SJCRH30 (cell line): ENCODE data around the gene ADIPOR2. TPM values are rescaled to one million over a fixed set of nuclear protein-coding genes. Genes with fewer than 3 reads are reported as not detected.

Source experiments
- DNase-seq, 2 experiments: peaks; one replicate each; pipeline ENCODE4 v3.0.0-alpha.2; 2015 to 2020
- H3K27ac ChIP-seq: fragments of 250-450 bp; sonication (Bioruptor Pico); 2 replicates; pipeline ENCODE4 v1.5.1; 2020; ENCODE audit warnings: mild to moderate bottlenecking, moderate library complexity
- H3K27me3 ChIP-seq: fragments of 250-450 bp; sonication (Bioruptor Pico); 2 replicates; pipeline ENCODE4 v1.5.1; 2020; ENCODE audit warnings: mild to moderate bottlenecking, moderate library complexity
- H3K36me3 ChIP-seq: fragments of 250-450 bp; sonication (Bioruptor Pico); 2 replicates; pipeline ENCODE4 v1.5.1; 2020; ENCODE audit warnings: mild to moderate bottlenecking, moderate library complexity
- H3K4me1 ChIP-seq: fragments of 250-450 bp; sonication (Bioruptor Pico); 2 replicates; pipeline ENCODE4 v1.5.1; 2020; ENCODE audit warnings: mild to moderate bottlenecking, moderate library complexity
- H3K4me3 ChIP-seq: fragments of 250-450 bp; sonication (Bioruptor Pico); 2 replicates; pipeline ENCODE4 v1.5.1; 2020; ENCODE audit warnings: mild to moderate bottlenecking, moderate library complexity
- H3K9me3 ChIP-seq: fragments of 250-450 bp; sonication (Bioruptor Pico); replicated peaks from 2 replicates; pipeline ENCODE4 v1.5.1; 2020; ENCODE audit warnings: mild to moderate bottlenecking, moderate library complexity
- total RNA-seq: library from RNA; depleted of rRNA; stranded (reverse); fragments of >200 nt; shearing (Covaris generic); gene quantifications from 2 replicates; pipeline ENCODE4 v1.2.3, GENCODE V29; 2014

The ADIPOR2 gene
- total RNA-seq, 1 experiment from 2014 or later = 62.5 TPM

- no peak for DNase-seq
- Histone ChIP-seq H3K4me3 (no peak overlapping the region), H3K36me3 (peaks cover 8% of the 10 kb centered on the region), H3K27ac (no peak overlapping the region), H3K4me1 (no peaks in the 10 kb centered on the region), H3K9me3 (no peaks in the 10 kb centered on the region), H3K27me3 (no peaks in the 10 kb centered on the region)
Measured at GRCh38 chr12:1750300-1750699, 59.4 kb downstream of the ADIPOR2 start.

- H3K36me3 ChIP-seq = peaks cover 22% of the 10 kb centered on the region
- DNase-seq = peak in 1 of 2 experiments; percentile 50
- no peaks in the 10 kb centered on the region for H3K9me3 ChIP-seq
- no peak overlapping the region for H3K4me3 ChIP-seq
- peaks cover 19% of the 10 kb centered on the region for H3K4me1 ChIP-seq
- H3K27ac ChIP-seq = peak overlapping the region; percentile 88
- H3K27me3 ChIP-seq = no peaks in the 10 kb centered on the region
Measured at GRCh38 chr12:1758376-1758775, 67.5 kb downstream of the ADIPOR2 start.

DNA sequence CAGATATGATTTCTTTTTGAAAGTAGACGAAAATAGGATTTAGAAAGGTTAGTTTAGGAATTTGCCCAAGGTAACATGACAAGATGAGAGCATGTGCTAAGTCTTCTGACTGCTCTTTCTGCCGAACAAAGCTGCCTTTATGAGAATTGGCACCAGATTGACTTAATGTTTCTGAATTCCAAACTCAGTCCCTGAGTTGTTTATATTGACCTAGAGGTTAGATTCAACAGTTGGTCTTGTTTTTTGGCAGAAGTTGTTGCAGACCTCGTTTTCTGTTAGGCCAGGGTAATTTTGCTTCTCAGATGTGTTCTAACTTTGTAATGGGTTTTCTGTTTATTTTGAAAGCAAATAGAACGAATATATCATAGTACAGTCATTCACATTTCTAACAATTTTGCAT is 68.0 kb downstream of the ADIPOR2 start:
- peak overlapping the region; percentile 88 for H3K27ac ChIP-seq
- DNase-seq = peak; percentile 47 to 84
- no peak overlapping the region for H3K4me3 ChIP-seq
- H3K9me3 ChIP-seq = no peaks in the 10 kb centered on the region
- H3K4me1 ChIP-seq = peaks cover 19% of the 10 kb centered on the region
- H3K36me3 ChIP-seq = peaks cover 21% of the 10 kb centered on the region
- no peaks in the 10 kb centered on the region for H3K27me3 ChIP-seq

DNA sequence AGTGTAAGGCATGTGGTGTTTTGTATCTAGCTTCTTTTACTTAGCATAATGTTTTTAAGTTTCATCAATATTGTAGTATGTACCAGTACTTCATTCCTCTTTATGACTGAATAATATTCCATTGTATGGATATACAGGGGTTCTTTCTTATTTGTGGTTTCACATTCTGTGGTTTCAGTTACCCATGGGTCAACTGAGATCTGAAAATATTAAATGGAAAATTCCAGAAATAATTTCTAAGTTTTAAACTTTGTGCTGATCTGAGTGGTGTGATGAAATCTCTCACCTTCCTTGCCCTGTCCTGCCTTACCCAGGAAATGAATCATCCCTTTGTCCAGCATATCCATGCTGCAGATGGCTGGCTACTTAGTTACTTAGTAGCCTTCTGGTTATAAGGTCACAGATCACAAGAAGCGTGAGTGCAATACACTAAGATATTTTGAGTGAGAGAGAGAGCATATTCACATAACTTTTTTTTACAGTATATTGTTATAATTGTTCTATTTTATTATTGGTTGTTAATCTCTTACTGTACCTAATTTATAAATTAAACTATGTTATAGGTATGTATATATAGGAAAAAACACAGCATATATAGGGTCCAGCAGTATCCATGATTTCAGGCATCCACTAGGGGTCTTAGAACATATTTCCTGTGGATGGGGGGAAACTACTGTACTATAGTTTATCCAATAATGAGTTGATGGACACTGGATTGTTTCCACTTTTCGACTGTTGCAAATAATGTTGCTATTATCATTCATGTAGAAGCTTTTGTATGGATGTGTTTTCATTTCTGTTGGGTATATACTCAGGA is 69.9 kb downstream of the ADIPOR2 start:
- no peaks in the 10 kb centered on the region for H3K27me3 ChIP-seq
- DNase-seq = no peak
- peaks cover 19% of the 10 kb centered on the region for H3K4me1 ChIP-seq
- H3K27ac ChIP-seq = no peak overlapping the region
- peaks cover 11% of the 10 kb centered on the region for H3K36me3 ChIP-seq
- H3K4me3 ChIP-seq = no peak overlapping the region
- H3K9me3 ChIP-seq = no peaks in the 10 kb centered on the region

DNA sequence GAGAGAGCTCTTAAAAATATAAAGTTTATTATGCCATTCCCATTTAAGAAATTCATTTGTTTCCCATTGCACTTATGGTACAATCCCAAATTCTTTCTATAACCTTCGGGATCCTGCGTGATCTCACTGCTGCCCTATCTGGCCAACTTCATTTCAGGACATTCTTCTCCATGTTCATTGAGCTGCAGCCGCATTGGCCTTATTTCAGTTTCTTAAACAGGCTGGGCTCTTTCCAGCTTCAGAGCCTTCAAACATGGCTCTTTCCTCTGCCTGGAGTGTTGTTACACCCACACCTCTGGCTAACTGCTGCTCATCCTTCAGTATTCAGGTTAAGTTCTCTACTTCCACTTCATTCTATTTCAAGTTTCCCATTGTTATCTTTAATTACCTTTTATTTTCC is 71.0 kb downstream of the ADIPOR2 start:
- DNase-seq = no peak
- no peaks in the 10 kb centered on the region for H3K27me3 ChIP-seq
- no peak overlapping the region for H3K4me3 ChIP-seq
- H3K36me3 ChIP-seq = peaks cover 11% of the 10 kb centered on the region
- H3K9me3 ChIP-seq = no peaks in the 10 kb centered on the region
- no peak overlapping the region for H3K27ac ChIP-seq
- H3K4me1 ChIP-seq = peaks cover 19% of the 10 kb centered on the region

GRCh38 chr12:1763153-1763552 is 72.3 kb downstream of the ADIPOR2 start:
- no peak for DNase-seq

DNA sequence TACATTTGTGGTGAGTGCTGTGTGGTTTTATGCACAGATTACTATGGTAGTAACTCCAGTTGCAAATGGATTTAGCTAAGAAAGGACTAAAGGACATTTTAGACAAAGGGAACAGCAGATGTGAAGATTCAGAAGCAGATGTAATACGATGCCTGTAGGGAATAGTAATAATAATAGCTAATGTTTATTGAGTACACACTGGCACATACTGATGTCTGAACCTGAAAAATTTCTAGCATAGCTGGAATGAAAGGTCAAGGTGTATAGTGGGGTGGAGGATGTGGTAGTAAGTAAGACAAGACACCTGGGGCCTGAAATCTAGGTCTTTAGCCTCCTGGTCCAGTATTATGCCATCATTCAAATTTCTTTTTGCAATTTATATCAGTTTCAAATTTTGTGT is 75.2 kb downstream of the ADIPOR2 start:
- Histone ChIP-seq H3K4me1 (no peaks in the 10 kb centered on the region), H3K27me3 (no peaks in the 10 kb centered on the region), H3K4me3 (no peak overlapping the region), H3K27ac (no peak overlapping the region), H3K36me3 (peaks cover 14% of the 10 kb centered on the region), H3K9me3 (no peaks in the 10 kb centered on the region)
- DNase-seq = no peak

More at GRCh38 chr12:1763153-1763552, 72.3 kb downstream of the ADIPOR2 start:
- no peaks in the 10 kb centered on the region for H3K27me3 ChIP-seq
- no peak overlapping the region for H3K27ac ChIP-seq
- H3K4me1 ChIP-seq = peaks cover 14% of the 10 kb centered on the region
- H3K36me3 ChIP-seq = peaks cover 8% of the 10 kb centered on the region
- H3K4me3 ChIP-seq = no peak overlapping the region
- H3K9me3 ChIP-seq = no peaks in the 10 kb centered on the region

DNA sequence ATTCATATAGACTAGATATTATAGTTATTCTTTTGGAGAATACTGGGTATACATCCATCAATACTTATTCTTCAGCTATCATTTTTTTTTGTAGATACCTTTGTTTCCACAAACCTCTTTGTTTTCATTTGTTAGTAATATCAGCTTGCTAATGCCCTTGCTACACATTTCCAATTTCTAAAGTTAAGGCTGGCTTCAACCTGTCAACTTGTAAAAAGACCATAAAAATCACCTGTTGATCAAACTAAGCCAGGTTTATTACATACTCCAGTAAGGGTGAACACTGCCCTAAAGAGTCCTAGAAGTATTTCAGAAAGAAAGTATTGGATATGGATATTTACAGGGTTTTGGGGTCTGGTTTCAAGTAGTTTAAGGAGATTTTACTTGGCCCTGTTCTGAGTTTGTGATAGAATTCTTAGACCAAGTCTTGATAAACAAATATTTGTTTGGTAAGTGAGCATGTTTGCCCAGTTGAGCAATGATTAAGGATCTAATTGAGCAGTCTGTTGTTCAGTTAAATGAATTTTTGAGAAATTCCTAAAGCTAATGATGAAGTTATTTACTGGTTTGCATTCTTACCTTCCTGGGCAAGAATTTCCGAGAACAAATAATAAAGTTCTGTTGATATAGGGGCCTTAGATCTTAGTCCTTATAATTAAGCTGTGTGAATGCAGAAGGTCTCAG is 76.7 kb downstream of the ADIPOR2 start:
- H3K36me3 ChIP-seq = peaks cover 11% of the 10 kb centered on the region
- H3K4me1 ChIP-seq = no peaks in the 10 kb centered on the region
- no peaks in the 10 kb centered on the region for H3K27me3 ChIP-seq
- H3K4me3 ChIP-seq = no peak overlapping the region
- H3K27ac ChIP-seq = no peak overlapping the region
- H3K9me3 ChIP-seq = no peaks in the 10 kb centered on the region
- no peak for DNase-seq

DNA sequence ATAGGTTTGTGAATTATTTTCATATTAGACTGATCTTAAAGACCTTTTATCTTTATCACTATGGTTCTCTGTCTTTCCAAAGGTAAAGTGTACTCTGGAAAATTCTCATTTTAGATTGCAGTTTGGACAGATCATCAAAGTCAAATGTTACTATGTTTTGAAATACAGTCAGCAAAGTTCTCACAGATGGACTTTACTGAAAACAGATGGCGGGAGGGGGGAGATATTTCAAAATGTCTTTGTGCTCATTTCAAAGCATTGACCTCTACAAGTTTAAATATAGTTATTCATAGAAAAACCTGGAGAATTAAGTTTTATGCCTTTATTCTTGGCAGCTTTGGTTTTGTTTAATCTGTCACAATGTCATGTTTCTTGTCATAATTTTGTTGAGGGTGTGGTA is 77.7 kb downstream of the ADIPOR2 start:
- H3K27me3 ChIP-seq = no peaks in the 10 kb centered on the region
- H3K27ac ChIP-seq = no peak overlapping the region
- no peak for DNase-seq
- H3K4me3 ChIP-seq = no peak overlapping the region
- peaks cover 20% of the 10 kb centered on the region for H3K36me3 ChIP-seq
- no peaks in the 10 kb centered on the region for H3K9me3 ChIP-seq
- no peaks in the 10 kb centered on the region for H3K4me1 ChIP-seq

DNA sequence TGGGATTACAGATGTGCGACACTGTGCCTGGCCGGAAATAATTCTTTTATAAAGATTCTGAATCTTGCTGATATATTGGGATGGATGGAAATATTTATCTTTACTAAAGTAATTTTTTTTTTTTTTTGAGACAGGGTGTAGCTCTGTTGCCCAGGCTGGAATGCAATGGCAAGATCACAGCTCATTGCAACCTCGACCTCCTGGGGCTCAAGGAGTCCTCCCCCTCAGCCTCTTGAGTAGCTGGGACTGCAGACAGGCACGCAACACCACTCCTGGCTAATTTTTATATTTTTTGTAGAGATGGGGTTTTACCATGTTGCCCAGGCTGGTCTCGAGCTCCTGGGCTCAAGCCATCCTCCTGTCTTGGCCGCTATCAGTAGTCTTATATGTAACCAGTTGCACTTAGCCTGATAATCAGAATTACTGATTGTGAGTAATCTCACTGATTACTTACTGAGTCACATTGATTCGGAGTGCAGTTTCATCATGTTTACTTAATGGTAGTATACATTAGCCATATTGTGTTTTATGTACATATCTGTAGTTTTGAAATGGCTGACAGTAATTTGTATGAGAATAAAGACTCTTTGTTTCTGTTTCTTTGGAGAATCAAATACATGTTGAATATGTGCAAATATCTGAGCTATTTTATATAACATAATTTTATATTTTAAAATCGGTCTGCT is 79.1 kb downstream of the ADIPOR2 start:
- Histone ChIP-seq H3K4me3 (no peak overlapping the region), H3K27me3 (no peaks in the 10 kb centered on the region), H3K9me3 (no peaks in the 10 kb centered on the region), H3K27ac (no peak overlapping the region), H3K36me3 (peaks cover 25% of the 10 kb centered on the region), H3K4me1 (no peaks in the 10 kb centered on the region)
- no peak for DNase-seq

GRCh38 chr12:1773937-1774655 is 83.2 kb downstream of the ADIPOR2 start:
- Histone ChIP-seq H3K9me3 (no peaks in the 10 kb centered on the region), H3K27ac (no peak overlapping the region), H3K27me3 (no peaks in the 10 kb centered on the region), H3K4me3 (no peak overlapping the region), H3K36me3 (peaks cover 32% of the 10 kb centered on the region), H3K4me1 (peaks cover 9% of the 10 kb centered on the region; the same call in 1 of the 2 replicates)
- no peak for DNase-seq

DNA sequence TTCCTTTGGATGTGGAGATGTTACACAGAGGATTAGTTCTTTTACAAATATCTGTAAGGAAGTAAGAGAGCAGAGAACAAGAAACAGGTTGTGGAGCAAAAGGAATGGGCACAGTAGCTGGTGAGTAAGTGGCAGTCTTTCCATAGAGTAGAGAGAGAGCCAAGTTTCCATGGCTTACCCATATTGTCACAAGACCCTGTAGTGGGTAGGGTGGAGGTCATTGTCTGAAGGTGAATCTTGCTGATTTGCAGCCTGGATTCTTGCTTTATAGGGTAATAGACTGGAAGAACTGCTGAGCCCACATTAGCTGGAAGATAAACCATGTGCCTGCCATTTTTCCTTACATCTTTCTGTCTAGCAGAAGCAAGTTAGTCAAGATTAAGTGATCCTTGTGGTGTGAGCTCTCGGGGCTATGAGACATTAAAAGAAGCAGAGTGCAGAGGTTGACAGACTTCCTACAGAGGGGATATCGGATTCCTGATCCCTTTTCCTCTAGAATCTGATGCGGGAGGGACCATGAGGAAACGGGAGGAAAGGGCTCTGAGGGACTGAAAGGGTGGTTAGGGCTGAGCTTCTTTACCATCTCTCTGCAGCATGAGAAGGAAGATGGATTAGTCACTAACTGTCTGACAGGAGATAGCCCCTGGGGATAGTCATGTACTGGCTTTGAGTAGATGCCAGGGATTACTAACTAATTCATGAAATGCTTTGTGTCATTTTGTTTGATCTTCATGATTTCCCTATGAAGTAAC is 85.5 kb downstream of the ADIPOR2 start:
- no peaks in the 10 kb centered on the region for H3K27me3 ChIP-seq
- H3K36me3 ChIP-seq = peaks cover 24% of the 10 kb centered on the region
- H3K27ac ChIP-seq = no peak overlapping the region
- H3K4me3 ChIP-seq = no peak overlapping the region
- peaks cover 9% of the 10 kb centered on the region; the same call in 1 of the 2 replicates for H3K4me1 ChIP-seq
- peak in 1 of 2 experiments; percentile 32 for DNase-seq
- H3K9me3 ChIP-seq = no peaks in the 10 kb centered on the region

DNA sequence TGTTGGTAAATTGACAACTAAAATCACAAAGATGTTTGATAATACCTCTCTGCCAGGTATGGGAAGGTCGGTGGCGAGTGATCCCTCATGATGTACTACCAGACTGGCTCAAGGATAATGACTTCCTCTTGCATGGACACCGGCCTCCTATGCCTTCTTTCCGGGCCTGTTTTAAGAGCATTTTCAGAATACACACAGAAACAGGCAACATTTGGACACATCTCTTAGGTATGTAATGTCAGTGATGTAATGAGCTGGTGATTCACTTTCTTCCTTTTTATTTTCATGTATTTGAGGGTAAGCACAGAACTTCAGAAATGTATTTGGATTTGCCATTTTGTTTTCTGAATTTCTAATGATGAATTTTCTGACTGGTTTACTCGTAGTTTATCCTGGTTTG is 86.9 kb downstream of the ADIPOR2 start:
- no peak for DNase-seq
- Histone ChIP-seq H3K36me3 (peaks cover 23% of the 10 kb centered on the region), H3K4me1 (peaks cover 9% of the 10 kb centered on the region; the same call in 1 of the 2 replicates), H3K4me3 (no peak overlapping the region), H3K27me3 (no peaks in the 10 kb centered on the region), H3K27ac (no peak overlapping the region), H3K9me3 (no peaks in the 10 kb centered on the region)

DNA sequence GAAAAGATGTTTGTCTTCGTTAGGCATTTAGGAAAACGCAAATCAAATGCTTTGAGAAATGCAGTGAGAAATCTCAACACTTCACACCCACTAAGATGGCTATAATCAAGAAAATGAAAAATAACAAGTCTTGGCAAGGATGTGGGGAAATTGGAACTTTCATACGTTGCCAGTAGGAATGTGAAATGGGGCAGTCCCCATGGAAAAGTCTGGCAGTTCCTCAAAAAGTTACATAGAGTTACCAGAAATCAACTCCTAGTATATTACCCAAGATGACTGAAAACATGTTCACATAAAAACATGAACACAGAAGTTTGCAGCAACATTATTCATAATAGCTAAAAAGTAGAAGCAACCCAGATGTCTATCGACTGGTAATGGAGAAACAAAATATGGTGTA is 88.0 kb downstream of the ADIPOR2 start:
- no peak overlapping the region for H3K27ac ChIP-seq
- H3K27me3 ChIP-seq = no peaks in the 10 kb centered on the region
- peaks cover 17% of the 10 kb centered on the region for H3K36me3 ChIP-seq
- no peak overlapping the region for H3K4me3 ChIP-seq
- H3K4me1 ChIP-seq = peaks cover 9% of the 10 kb centered on the region; the same call in 1 of the 2 replicates
- no peak for DNase-seq
- no peaks in the 10 kb centered on the region for H3K9me3 ChIP-seq
